ENCODE measurements around the gene MYO7B. TPM values are rescaled to one million over a fixed set of nuclear protein-coding genes. Genes with fewer than 3 reads are reported as not detected.
A peak's percentile ranks its signal among the peaks of the same experiment; 100 is the strongest.

The MYO7B gene
- total RNA-seq, 1 donor from 2014 or later, result 1.3 TPM

DNA sequence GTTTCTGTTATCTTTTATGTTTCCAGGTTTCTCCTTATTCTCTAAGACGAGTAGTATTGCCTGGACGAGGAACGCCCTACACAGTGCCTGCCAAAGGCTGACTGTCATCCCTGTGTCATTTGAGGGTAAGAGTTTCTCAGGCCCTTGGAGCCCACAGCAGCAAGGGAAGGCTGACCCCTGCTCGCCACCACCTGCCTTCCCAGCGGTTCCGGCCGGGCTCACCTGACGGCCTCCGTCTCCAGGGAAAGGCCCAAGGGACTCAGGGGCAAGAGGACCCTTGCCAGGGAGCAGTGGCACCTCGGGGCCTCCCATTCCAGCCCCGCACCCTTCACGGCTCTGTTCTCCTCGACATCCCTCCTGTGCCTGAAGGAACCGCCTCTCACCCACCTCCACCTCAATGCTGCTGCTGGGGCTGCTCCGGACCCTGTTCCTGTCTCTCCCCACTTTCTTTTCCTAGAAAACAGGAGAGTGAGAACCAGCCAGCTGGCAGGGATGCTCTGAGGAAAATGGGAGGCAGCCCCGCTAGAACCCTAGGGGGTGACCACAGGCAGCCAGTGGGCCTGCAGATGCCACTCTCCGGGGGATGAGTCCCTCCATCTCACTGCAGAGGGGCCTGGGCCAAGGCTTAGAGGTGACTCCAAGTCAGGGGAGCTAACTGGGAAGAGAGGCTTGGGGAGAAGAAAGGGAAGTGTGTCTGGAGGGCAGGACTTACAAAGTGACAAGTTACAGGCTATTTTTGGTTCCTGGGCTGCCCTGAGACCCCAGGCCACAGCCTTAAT, 138.0 kb downstream of the MYO7B start:
- peak overlapping the region; percentile 89 to 92 for H3K27ac ChIP-seq
- H3K27me3 ChIP-seq, result no peaks in the 10 kb centered on the region
- TF ChIP-seq, protein P1, sequence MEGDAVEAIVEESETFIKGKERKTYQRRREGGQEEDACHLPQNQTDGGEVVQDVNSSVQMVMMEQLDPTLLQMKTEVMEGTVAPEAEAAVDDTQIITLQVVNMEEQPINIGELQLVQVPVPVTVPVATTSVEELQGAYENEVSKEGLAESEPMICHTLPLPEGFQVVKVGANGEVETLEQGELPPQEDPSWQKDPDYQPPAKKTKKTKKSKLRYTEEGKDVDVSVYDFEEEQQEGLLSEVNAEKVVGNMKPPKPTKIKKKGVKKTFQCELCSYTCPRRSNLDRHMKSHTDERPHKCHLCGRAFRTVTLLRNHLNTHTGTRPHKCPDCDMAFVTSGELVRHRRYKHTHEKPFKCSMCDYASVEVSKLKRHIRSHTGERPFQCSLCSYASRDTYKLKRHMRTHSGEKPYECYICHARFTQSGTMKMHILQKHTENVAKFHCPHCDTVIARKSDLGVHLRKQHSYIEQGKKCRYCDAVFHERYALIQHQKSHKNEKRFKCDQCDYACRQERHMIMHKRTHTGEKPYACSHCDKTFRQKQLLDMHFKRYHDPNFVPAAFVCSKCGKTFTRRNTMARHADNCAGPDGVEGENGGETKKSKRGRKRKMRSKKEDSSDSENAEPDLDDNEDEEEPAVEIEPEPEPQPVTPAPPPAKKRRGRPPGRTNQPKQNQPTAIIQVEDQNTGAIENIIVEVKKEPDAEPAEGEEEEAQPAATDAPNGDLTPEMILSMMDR (IDR thresholded peaks at IDR 0.05), result no peak
- intact Hi-C loops (cut with DNase I), result loop anchor here (5.0 to 10.0 kb wide), 2 partner anchors 36 to 289 kb away; partner anchors contain the start of gene MAP3K2
- H3K4me1 ChIP-seq, result peaks cover 0 to 29% of the 10 kb centered on the region in 2 donors
- no peaks in the 10 kb centered on the region for H3K9me3 ChIP-seq
- DNase-seq (ENCODE audit: low spot score in 2 of 2), result peak in 1 of 2 donors; percentile 74
- peak overlapping the region; percentile 94 to 99 for H3K4me3 ChIP-seq
- H3K36me3 ChIP-seq, result no peaks in the 10 kb centered on the region

DNA sequence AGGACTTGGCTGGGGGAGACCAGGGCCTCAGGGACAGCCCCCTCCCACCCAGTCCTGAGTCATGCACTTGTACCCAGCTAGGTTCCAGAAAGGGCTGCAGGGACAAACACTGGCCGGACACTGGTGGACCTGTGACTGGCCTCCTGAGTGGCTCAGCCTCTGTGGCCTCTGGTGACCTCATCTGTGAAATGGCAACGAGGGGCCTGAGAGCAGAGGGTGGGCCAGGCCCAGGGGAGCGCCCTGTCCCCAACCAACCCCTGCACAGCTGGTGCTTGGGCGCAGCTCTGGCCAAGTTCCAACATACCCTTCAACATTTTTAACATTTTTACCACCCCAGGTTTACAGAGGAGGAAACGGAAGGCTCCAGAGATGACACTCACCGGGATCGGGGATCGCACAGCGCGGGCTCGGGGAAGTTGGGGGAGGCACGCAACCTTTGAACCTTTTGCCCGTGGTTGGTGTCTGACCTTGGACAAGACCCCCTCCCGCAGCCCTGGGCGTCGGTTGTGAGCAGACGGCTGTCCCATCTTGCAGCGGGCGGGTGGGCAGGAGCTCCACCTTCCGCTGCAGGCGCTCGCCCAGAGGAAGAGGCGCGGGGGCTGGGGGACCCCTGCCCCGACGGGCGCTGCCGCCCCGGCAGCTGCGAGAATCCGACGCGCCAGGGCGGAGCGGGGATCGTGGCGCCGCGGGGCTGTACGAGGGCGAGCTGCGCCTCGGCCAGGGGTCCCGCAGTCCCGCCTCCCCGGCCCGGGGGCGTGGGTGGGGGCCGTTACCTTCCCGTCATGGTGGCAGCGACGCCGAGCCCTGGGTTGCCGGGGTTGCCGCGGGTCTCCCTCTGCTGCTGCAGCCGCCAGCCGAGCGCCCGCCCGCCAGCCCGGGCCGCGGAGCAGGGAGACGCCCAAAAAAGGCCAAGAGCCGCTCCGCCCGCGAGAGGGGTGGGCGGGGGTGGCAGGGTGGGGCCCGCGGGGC, 139.0 kb downstream of the MYO7B start:
- Histone ChIP-seq H3K4me1 (peaks cover 0 to 24% of the 10 kb centered on the region in 2 donors), H3K27ac (peak overlapping the region; percentile 89 to 92), H3K27me3 (no peaks in the 10 kb centered on the region), H3K9me3 (no peaks in the 10 kb centered on the region), H3K36me3 (no peaks in the 10 kb centered on the region), H3K4me3 (peak overlapping the region; percentile 94 to 99)
- intact Hi-C loops (cut with DNase I), result loop anchor here (1.0 to 10.0 kb wide), 4 partner anchors 21 to 290 kb away; partner anchors contain the start of gene MAP3K2
- TF ChIP-seq, protein P1 (IDR thresholded peaks at IDR 0.05), result no peak
- peak; percentile 45 to 85 for DNase-seq (ENCODE audit: low spot score in 2 of 2)

DNA sequence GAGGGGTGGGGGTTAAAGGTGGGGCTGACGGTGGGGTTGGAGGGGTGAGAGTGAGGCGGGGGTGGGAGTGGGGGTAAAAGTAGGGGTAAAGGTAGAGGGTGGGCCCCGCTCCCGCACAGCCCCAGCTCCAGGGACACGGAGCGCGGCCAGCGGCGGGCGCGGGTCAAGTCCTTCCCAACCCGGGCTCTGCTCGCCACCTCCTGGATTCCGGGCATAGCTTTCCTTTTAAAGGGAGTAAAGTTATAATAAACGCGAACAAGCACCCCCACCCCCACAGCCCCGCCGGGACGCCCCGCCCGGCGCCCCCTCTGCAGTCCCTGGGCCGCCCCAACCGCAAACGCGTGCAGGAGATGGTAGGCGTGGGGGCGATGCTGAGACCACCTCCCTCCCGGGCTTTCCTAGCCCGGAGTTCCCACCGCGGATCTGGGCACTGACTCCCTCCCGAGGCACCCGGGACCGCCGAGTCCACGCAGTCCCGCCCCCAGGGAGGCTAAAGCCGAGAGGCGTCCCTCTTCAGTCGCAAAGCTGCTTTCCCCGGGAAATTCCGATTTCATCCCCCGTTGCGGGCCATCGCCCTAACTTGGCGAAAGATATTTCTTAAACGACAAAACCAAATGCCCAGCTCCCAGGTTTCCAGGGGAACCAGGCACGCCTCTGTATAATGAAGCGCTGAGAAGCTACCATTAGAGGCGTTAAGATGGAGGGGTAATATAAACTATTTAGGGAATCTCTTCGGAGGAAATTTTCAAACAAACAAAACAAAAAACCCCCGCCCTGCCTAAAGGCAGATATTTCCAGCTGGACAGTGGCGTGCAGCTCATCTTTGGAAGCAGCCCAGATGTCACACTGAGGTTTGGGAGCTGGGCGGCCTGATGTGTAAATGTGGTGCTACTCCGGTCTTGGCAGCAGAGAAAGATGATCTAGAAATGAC, 140.1 kb downstream of the MYO7B start, which contains the start of gene LIMS2:
Gene LIMS2, minus strand, starts transcription at position 200 of the 931 bp plus-strand sequence. CDS start 506 bp downstream, outside the sequence.
- peak in 1 of 2 donors; percentile 82 for DNase-seq (ENCODE audit: low spot score in 2 of 2)
- TF ChIP-seq, protein P1 (IDR thresholded peaks at IDR 0.05), result peak in 2 of 3 experiments; percentile 16 to 22
- H3K4me3 ChIP-seq, result peak within 1 kb of the TSS; percentile 94 to 99
- intact Hi-C loops (cut with DNase I), result loop anchor here (1.0 to 10.0 kb wide), 3 partner anchors 20 to 291 kb away; partner anchors contain the start of gene MAP3K2
- no peaks in the 10 kb centered on the region for H3K9me3 ChIP-seq
- H3K36me3 ChIP-seq, result no peaks in the 10 kb centered on the region
- peaks cover 0 to 23% of the 10 kb centered on the region in 2 donors for H3K4me1 ChIP-seq
- peak within 1 kb of the TSS; percentile 89 to 92 for H3K27ac ChIP-seq
- H3K27me3 ChIP-seq, result no peaks in the 10 kb centered on the region

DNA sequence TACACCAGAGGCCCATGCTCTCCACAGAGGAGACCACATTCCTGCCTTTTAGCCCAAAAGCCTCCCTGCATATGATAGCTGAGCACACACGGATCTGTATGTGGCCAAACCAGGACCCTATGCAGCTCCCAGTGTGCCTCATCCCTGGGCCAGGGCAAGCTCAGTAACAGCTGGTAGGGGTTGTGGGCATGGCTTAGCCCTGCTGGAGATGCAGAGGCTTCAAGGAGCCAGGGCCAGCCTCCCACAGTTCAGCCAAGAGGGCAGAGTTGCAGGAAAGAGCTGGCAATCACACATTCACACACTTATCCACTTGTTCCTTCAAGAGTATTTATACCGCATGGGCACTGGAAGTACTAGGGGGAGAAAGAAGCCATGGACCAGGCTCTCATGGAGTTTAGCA, 141.4 kb downstream of the MYO7B start:
- TF ChIP-seq, protein P1 (IDR thresholded peaks at IDR 0.05), result no peak
- intact Hi-C loops (cut with DNase I), result loop anchor here (10.0 kb wide), 1 partner anchor 292 kb away; the partner anchor contains the start of gene MAP3K2
- Histone ChIP-seq H3K27ac (peak overlapping the region in 1 of 2 donors; percentile 12), H3K9me3 (no peaks in the 10 kb centered on the region), H3K4me3 (no peak overlapping the region), H3K27me3 (no peaks in the 10 kb centered on the region), H3K4me1 (peaks cover 8 to 28% of the 10 kb centered on the region in 2 donors), H3K36me3 (no peaks in the 10 kb centered on the region)
- DNase-seq (ENCODE audit: low spot score in 2 of 2), result peak in 1 of 2 donors; percentile 66
